ENCODE data around the gene TMIGD1. TPM values are rescaled to one million over a fixed set of nuclear protein-coding genes. Genes with fewer than 3 reads are reported as not detected.

Gene TMIGD1
- total RNA-seq, 1 experiment from 2014 or later: not detected

GRCh38 chr17:30275911-30276310, 57.9 kb downstream of the TMIGD1 start:
- H2BK12ac ChIP-seq (ENCODE audit: insufficient read length, low read depth, low read length): no peak overlapping the region
- no peak overlapping the region for H3T11ph ChIP-seq (ENCODE audit: low read length)
- no peak overlapping the region for H2BK5ac ChIP-seq (ENCODE audit: insufficient read length, low read length)
- no peak overlapping the region for H3K4me2 ChIP-seq (ENCODE audit: insufficient read depth, insufficient read length, low read length)
- no peaks in the 10 kb centered on the region for H3K4me1 ChIP-seq (ENCODE audit: insufficient read depth, low read length)
- no peaks in the 10 kb centered on the region for H3K9me3 ChIP-seq (ENCODE audit: control insufficient read depth, low read depth, low read length)
- H3K36me3 Mint-ChIP-seq (ENCODE audit: insufficient read depth in 1 of 3, low read depth in 3 of 3): peaks cover 17 to 58% (median 39%) of the 10 kb centered on the region in 3 experiments; a peak in 6 of 7 replicates
- no peak overlapping the region for H4K8ac ChIP-seq (replicated peaks; ENCODE audit: insufficient read length, low read depth, low read length)
- no peak overlapping the region for H3K27ac ChIP-seq (ENCODE audit: insufficient read length, low read depth, low read length)
- no peak overlapping the region; a peak in 1 of 7 replicates for H3K27ac Mint-ChIP-seq
- H3K56ac ChIP-seq (ENCODE audit: insufficient read length, low read depth, low read length): no peak overlapping the region
- H3K4ac ChIP-seq (ENCODE audit: low read depth, low read length): no peak overlapping the region
- H3K79me1 ChIP-seq (ENCODE audit: insufficient read depth, low read depth, low read length, poor library complexity, severe bottlenecking): no peaks in the 10 kb centered on the region
- H2BK15ac ChIP-seq (ENCODE audit: low read depth, low read length): no peak overlapping the region
- no peaks in the 10 kb centered on the region for H3K79me2 ChIP-seq (ENCODE audit: insufficient read depth, low read length)
- no peaks in the 10 kb centered on the region for H3K4me1 Mint-ChIP-seq
- no peak overlapping the region for H3K23ac ChIP-seq (ENCODE audit: insufficient read length, low read depth, low read length)
- H2BK20ac ChIP-seq (ENCODE audit: low read depth, low read length, poor library complexity, severe bottlenecking): no peak overlapping the region
- DNase-seq: no peak
- no peak overlapping the region for H2AK5ac ChIP-seq (ENCODE audit: insufficient read length, low read length)
- no peaks in the 10 kb centered on the region for H3K27me3 Mint-ChIP-seq (ENCODE audit: low read depth)
- H2AFZ ChIP-seq (ENCODE audit: low read length): no peak overlapping the region
- H4K91ac ChIP-seq (ENCODE audit: insufficient read length, low read depth, low read length): no peak overlapping the region
- no peak overlapping the region for H4K5ac ChIP-seq (ENCODE audit: insufficient read length, low read depth, low read length)
- H3K14ac ChIP-seq (ENCODE audit: insufficient read depth, low read length): no peak overlapping the region
- no CpG with 5 or more reads among the region's 2 CpGs for WGBS (ENCODE audit: extremely low coverage, insufficient read length, low lambda C conversion rate)
- no peak for TF ChIP-seq CTCF (conservative IDR thresholded peaks at IDR 0.05)
- no peak overlapping the region for H2BK120ac ChIP-seq (ENCODE audit: low read depth, low read length, poor library complexity, severe bottlenecking)
- H3K27me3 ChIP-seq (ENCODE audit: insufficient read depth, low read length): no peaks in the 10 kb centered on the region
- H3K18ac ChIP-seq (ENCODE audit: insufficient read length, low read depth, low read length): no peak overlapping the region
- H3K9ac ChIP-seq (ENCODE audit: extremely low read depth, insufficient read length, low read length): no peak overlapping the region
- no peaks in the 10 kb centered on the region for H4K20me1 ChIP-seq (ENCODE audit: control insufficient read depth, insufficient read depth, insufficient read length)
- no peaks in the 10 kb centered on the region for H3K9me3 Mint-ChIP-seq
- H3K4me3 Mint-ChIP-seq: no peak overlapping the region
- H3K23me2 ChIP-seq (ENCODE audit: insufficient read length, low read depth, low read length, poor library complexity, severe bottlenecking): no peaks in the 10 kb centered on the region
